SK-N-SH treated with all-trans-retinoic acid at 6 μM for 48 hours (cell line): ENCODE measurements around the gene ZBED4.

Source experiments
- ATAC-seq: fragments of 200-7000 bp; cut with Tn5 transposase; 3 replicates; pipeline ENCODE4 v1.9.1; 2020; ENCODE audit warnings: mild to moderate bottlenecking, moderate library complexity
- ARNTL ChIP-seq: fragments of 450-650 bp; formaldehyde crosslinking; IDR thresholded peaks from 2 replicates; pipeline ENCODE4 v1.5.0; 2020; ENCODE audit warnings: low read depth, mild to moderate bottlenecking, moderate library complexity, borderline replicate concordance
- BACH2 ChIP-seq: fragments of 250-450 bp; sonication (Bioruptor Pico); IDR thresholded peaks from 2 replicates; pipeline ENCODE4 v1.9.0; 2021; ENCODE audit warnings: mild to moderate bottlenecking, borderline replicate concordance
- CREB5 ChIP-seq: fragments of 250-450 bp; sonication (Bioruptor Pico); IDR thresholded peaks from 2 replicates; pipeline ENCODE4 v1.5.1; 2020; ENCODE audit warnings: low read depth, mild to moderate bottlenecking, moderate library complexity
- CSDC2 ChIP-seq: fragments of 250-450 bp; sonication (Bioruptor Pico); IDR thresholded peaks from 2 replicates; pipeline ENCODE4 v1.5.0; 2020; ENCODE audit warnings: mild to moderate bottlenecking, moderate library complexity
- CSRNP3 ChIP-seq: fragments of 250-450 bp; sonication (Bioruptor Pico); IDR thresholded peaks from 2 replicates; pipeline ENCODE4 v1.5.1; 2021; ENCODE audit warnings: mild to moderate bottlenecking, moderate library complexity
- GLIS3 ChIP-seq: fragments of 250-450 bp; sonication (Bioruptor Pico); IDR thresholded peaks from 2 replicates; pipeline ENCODE4 v1.5.0; 2020; ENCODE audit warnings: mild to moderate bottlenecking, moderate library complexity
- ISL1 ChIP-seq: fragments of 250-450 bp; sonication (Bioruptor Pico); IDR thresholded peaks from 2 replicates; pipeline ENCODE4 v2.1.2; 2022; ENCODE audit warnings: mild to moderate bottlenecking, moderate library complexity
- OSR1 ChIP-seq: fragments of 250-450 bp; sonication (Bioruptor Pico); IDR thresholded peaks from 2 replicates; pipeline ENCODE4 v1.8.0; 2022; ENCODE audit warnings: moderate library complexity, mild to moderate bottlenecking, inconsistent platforms
- POU6F1 ChIP-seq: fragments of 250-450 bp; sonication (Bioruptor Pico); IDR thresholded peaks from 2 replicates; pipeline ENCODE4 v1.8.0; 2021; ENCODE audit warnings: low read depth, mild to moderate bottlenecking, moderate library complexity, borderline replicate concordance
- RARB ChIP-seq: fragments of 250-450 bp; sonication (Bioruptor Pico); IDR thresholded peaks from 2 replicates; pipeline ENCODE4 v1.8.0; 2021; ENCODE audit warnings: mild to moderate bottlenecking, moderate library complexity
- SNAI2 ChIP-seq: fragments of 250-450 bp; sonication (Bioruptor Pico); IDR thresholded peaks from 2 replicates; pipeline ENCODE4 v1.5.0; 2020; ENCODE audit warnings: mild to moderate bottlenecking, moderate library complexity
- TCF4 ChIP-seq: fragments of 250-450 bp; sonication (Bioruptor Pico); IDR thresholded peaks from 2 replicates; pipeline ENCODE4 v1.8.0; 2021; ENCODE audit warnings: mild to moderate bottlenecking, moderate library complexity, borderline replicate concordance
- TOX ChIP-seq: fragments of 250-450 bp; sonication (Bioruptor Pico); IDR thresholded peaks from 2 replicates; pipeline ENCODE4 v1.8.0; 2021; ENCODE audit warnings: mild to moderate bottlenecking, moderate library complexity, borderline replicate concordance
- TSHZ2 ChIP-seq: fragments of 250-450 bp; sonication (Bioruptor Pico); IDR thresholded peaks from 2 replicates; pipeline ENCODE4 v1.5.0; 2020; ENCODE audit warnings: mild to moderate bottlenecking, moderate library complexity
- ZC3H10 ChIP-seq: fragments of 250-450 bp; sonication (Bioruptor Pico); IDR thresholded peaks from 2 replicates; pipeline ENCODE4 v1.5.1; 2021; ENCODE audit warnings: mild to moderate bottlenecking, moderate library complexity
- ZFP3 ChIP-seq: fragments of 250-450 bp; sonication (Bioruptor Pico); IDR thresholded peaks from 2 replicates; pipeline ENCODE4 v1.5.0; 2020; ENCODE audit warnings: mild to moderate bottlenecking, moderate library complexity
- ZFP30 ChIP-seq: fragments of 450-650 bp; formaldehyde crosslinking; IDR thresholded peaks from 2 replicates; pipeline ENCODE4 v1.5.0; 2022; ENCODE audit warnings: mild to moderate bottlenecking, moderate library complexity
- ZNF565 ChIP-seq: fragments of 450-650 bp; formaldehyde crosslinking; conservative IDR thresholded peaks from 2 replicates; pipeline ENCODE4 v1.5.0; 2020; ENCODE audit warnings: low read depth, mild to moderate bottlenecking, moderate library complexity
- ZNF70 ChIP-seq: fragments of 450-650 bp; formaldehyde crosslinking; IDR thresholded peaks from 2 replicates; pipeline ENCODE4 v1.5.0; 2020; ENCODE audit warnings: mild to moderate bottlenecking, moderate library complexity
- ZNF8 ChIP-seq: fragments of 450-650 bp; formaldehyde crosslinking; IDR thresholded peaks from 2 replicates; pipeline ENCODE4 v1.5.0; 2020; ENCODE audit warnings: mild to moderate bottlenecking, moderate library complexity

ZBED4 gene

GRCh38 chr22:49807780-49808708 is 45.6 kb upstream of the ZBED4 start:
- ATAC-seq = no peak
- TF ChIP-seq ZC3H10 (CRISPR knock-in tag) (no peak), POU6F1 (no peak)

GRCh38 chr22:49810363-49811019 is 43.2 kb upstream of the ZBED4 start:
- no peak for ATAC-seq
- TF ChIP-seq OSR1 (CRISPR knock-in tag) (no peak), ZC3H10 (CRISPR knock-in tag) (no peak), CSRNP3 (CRISPR knock-in tag) (no peak), GLIS3 (CRISPR knock-in tag) (no peak), ZNF8 (CRISPR knock-in tag) (no peak), ARNTL (CRISPR knock-in tag) (no peak), BACH2 (CRISPR knock-in tag) (no peak), RARB (no peak), ZNF565 (CRISPR knock-in tag) (no peak), TOX (CRISPR knock-in tag) (no peak), CREB5 (no peak), CSDC2 (no peak), SNAI2 (CRISPR knock-in tag) (no peak), ZNF70 (CRISPR knock-in tag) (no peak), ISL1 (CRISPR knock-in tag) (no peak), TSHZ2 (CRISPR knock-in tag) (no peak), ZFP3 (CRISPR knock-in tag) (no peak), ZFP30 (CRISPR knock-in tag) (no peak), TCF4 (CRISPR knock-in tag) (no peak)

GRCh38 chr22:49811020-49811791 is 42.4 kb upstream of the ZBED4 start:
- no peak for ATAC-seq
- TF ChIP-seq BACH2 (CRISPR knock-in tag) = no peak
- no peak for TF ChIP-seq ZNF70 (CRISPR knock-in tag)
